ENCODE data around the gene PSMD9.

The PSMD9 gene

GRCh38 chr12:121955258-121956237 is 67.0 kb downstream of the PSMD9 start:
- peaks cover 8% of the 10 kb centered on the region for H3K27me3 ChIP-seq
- no peaks in the 10 kb centered on the region for H3K9me3 ChIP-seq
- no peaks in the 10 kb centered on the region for H3K36me3 ChIP-seq
- no peaks in the 10 kb centered on the region for H3K4me1 ChIP-seq (ENCODE audit: control insufficient read depth in 1 of 2, insufficient read depth in 1 of 2, low read depth in 1 of 2, low read length in 1 of 2)
- no peak overlapping the region for H3K4me3 ChIP-seq (ENCODE audit: low read depth in 1 of 2, low read length in 1 of 2)
- TF ChIP-seq CTCF (IDR thresholded peaks at IDR 0.05), result no peak
- no peak overlapping the region for H3K27ac ChIP-seq

DNA sequence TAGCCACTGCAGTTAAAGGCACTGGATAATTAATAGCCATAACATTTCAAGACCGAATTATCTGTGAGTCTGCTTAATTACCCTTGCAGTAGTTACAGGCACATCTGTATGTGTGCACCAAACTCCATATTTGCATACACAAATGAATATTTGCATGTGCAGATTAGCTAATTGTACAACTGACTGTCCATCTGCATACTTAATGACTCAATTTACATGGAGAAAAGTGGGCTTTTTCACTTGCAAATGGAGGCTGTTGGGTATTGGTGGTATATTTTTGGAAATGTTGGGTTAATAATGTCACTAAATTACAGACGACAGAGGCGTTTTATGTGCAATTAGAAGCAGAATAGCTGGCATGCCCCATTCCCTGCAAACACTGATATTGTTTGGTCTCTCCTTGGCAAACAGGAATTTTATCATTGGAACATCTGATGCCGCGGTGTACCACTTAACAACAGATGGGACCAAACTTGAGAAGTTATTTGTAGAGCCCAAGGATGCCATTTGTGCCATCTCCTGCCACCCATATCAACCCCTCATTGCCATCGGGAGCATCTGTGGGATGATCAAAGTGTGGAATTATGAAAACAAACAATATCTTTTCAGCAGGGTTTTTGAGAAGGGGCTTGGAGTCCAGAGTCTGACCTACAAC is 69.4 kb downstream of the PSMD9 start:
- no peaks in the 10 kb centered on the region for H3K4me1 ChIP-seq (ENCODE audit: control insufficient read depth in 1 of 2, insufficient read depth in 1 of 2, low read depth in 1 of 2, low read length in 1 of 2)
- peaks cover 2% of the 10 kb centered on the region for H3K27me3 ChIP-seq
- TF ChIP-seq CTCF (IDR thresholded peaks at IDR 0.05), result no peak
- H3K27ac ChIP-seq, result no peak overlapping the region
- no peaks in the 10 kb centered on the region for H3K36me3 ChIP-seq
- no peak overlapping the region for H3K4me3 ChIP-seq (ENCODE audit: low read depth in 1 of 2, low read length in 1 of 2)
- H3K9me3 ChIP-seq, result no peaks in the 10 kb centered on the region

DNA sequence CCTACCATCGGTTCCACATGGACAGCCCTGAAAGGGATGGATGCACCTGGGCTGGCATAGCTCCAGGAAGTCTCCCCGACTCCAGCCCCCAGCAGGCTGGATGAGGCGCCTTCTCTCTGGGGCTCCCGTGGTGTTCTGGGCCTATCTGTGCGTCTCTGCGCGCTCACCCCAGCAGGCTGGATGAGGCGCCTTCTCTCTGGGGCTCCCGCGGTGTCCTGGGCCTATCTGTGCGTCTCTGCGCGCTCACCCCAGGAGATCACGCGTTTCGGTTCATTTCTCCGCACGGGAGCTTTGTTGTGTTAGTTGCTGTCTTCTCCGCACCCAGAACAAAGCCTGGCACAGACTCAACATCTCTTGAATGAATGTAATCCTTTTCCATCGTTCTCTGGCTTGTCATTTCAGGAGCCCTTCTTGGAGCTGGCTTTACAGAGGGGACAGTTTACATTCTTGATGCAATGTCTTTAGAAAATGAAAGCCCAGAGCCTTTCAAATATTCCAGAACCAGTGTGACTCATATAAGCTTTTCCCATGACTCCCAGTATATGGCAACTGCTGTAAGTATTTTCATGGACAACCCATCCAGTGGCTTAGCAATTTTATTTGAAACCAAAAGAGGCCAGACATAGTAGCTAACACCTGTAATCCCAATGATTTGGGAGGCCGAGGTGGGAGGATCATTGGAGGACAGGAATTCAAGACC is 70.1 kb downstream of the PSMD9 start:
- no peak for TF ChIP-seq CTCF (IDR thresholded peaks at IDR 0.05)
- H3K27ac ChIP-seq, result no peak overlapping the region
- H3K4me1 ChIP-seq (ENCODE audit: control insufficient read depth in 1 of 2, insufficient read depth in 1 of 2, low read depth in 1 of 2, low read length in 1 of 2), result no peaks in the 10 kb centered on the region
- no peaks in the 10 kb centered on the region for H3K9me3 ChIP-seq
- H3K27me3 ChIP-seq, result no peaks in the 10 kb centered on the region
- H3K4me3 ChIP-seq (ENCODE audit: low read depth in 1 of 2, low read length in 1 of 2), result no peak overlapping the region
- H3K36me3 ChIP-seq, result no peaks in the 10 kb centered on the region

DNA sequence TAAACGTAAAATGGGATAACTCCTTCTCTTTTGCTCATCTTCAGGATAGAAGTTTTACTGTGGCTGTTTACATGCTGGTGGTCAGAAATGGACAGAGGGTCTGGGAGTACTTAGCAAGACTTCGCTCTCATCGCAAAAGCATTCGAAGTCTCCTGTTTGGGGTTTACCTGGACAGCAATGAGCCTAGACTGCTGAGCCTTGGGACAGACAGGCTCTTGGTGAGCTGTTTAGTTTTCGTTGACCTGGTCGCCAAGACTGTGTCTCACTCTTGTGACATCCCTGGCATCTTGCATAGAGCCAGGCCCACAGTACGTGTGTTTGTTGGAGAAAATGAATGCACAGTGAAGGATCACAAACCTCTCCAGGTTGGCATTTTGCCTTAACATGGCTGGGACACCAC is 72.0 kb downstream of the PSMD9 start:
- TF ChIP-seq CTCF (IDR thresholded peaks at IDR 0.05), result no peak
- Histone ChIP-seq H3K4me1 (ENCODE audit: control insufficient read depth in 1 of 2, insufficient read depth in 1 of 2, low read depth in 1 of 2, low read length in 1 of 2) (no peaks in the 10 kb centered on the region), H3K4me3 (ENCODE audit: low read depth in 1 of 2, low read length in 1 of 2) (no peak overlapping the region), H3K27me3 (no peaks in the 10 kb centered on the region), H3K36me3 (no peaks in the 10 kb centered on the region), H3K27ac (no peak overlapping the region), H3K9me3 (no peaks in the 10 kb centered on the region)

DNA sequence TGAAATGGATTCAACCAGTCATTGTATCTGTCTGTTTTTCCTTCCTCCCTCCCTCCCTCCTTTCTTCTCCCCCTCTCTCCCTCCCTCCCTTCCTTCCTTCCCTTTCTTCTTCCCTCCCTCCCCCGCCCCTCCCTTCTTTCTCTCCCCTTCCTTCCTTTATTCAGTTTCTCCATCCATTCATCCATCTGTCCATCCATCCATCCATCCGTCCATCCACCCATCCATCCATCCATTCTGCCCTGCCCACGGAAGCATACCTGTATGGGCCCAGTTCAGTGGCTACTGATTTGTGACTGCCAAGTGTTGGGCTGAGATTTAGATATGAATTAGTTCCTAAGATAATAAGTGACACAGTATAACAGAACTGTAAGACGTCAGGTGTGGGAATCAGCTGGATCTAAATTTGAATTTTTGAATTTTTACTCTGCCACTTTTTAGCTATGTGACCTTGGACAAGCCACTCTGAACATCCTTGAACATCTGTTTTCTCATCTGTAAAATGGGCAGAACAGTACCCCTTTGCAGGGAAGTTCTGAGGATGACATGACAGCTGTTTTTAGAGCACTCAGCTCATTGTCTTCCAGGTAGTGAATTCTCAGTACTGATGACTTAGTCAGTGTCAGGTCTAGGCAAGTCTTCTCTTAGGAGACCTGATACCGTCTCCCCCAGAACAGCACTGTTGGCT is 72.7 kb downstream of the PSMD9 start:
- Histone ChIP-seq H3K4me3 (ENCODE audit: low read depth in 1 of 2, low read length in 1 of 2) (no peak overlapping the region), H3K9me3 (no peaks in the 10 kb centered on the region), H3K27ac (no peak overlapping the region), H3K4me1 (ENCODE audit: control insufficient read depth in 1 of 2, insufficient read depth in 1 of 2, low read depth in 1 of 2, low read length in 1 of 2) (no peaks in the 10 kb centered on the region), H3K36me3 (no peaks in the 10 kb centered on the region), H3K27me3 (no peaks in the 10 kb centered on the region)
- no peak for TF ChIP-seq CTCF (IDR thresholded peaks at IDR 0.05)

All from neutrophil (primary cell).